Endothelial cell of umbilical vein (primary cell): ENCODE data around the gene CIAO3. TPM values are rescaled to one million over a fixed set of nuclear protein-coding genes. Genes with fewer than 3 reads are reported as not detected.

Source experiments
- BruUV-seq: library from RNA; stranded (reverse); fragments of 400-500 nt; replicated peaks from 2 replicates; lab custom pipeline; 2021; lab: Mats Ljungman, UMichigan
- CTCF ChIA-PET: fragments of 300-600, 350-600 bp; sonication (Branson Sonifier 250); formaldehyde crosslinking; loops from one replicate; lab custom pipeline; 2021; ENCODE audit warnings: antibody characterized with exemption, inconsistent platforms; lab: Charles Lee
- POLR2A ChIA-PET: fragments of 300-600, 350-600 bp; sonication (Branson Sonifier 250); formaldehyde crosslinking; loops from one replicate; lab custom pipeline; 2021; ENCODE audit warnings: antibody characterized with exemption, inconsistent platforms; lab: Charles Lee
- DNase-seq: peaks from one replicate; pipeline ENCODE4 v3.0.0-alpha.2; 2011; ENCODE audit warnings: low read depth, low spot score
- FAIRE-seq: peaks from 2 replicates; lab custom pipeline; 2011; peaks lifted over from hg19 to GRCh38; lab: Jason Lieb, UNC
- H2AFZ ChIP-seq: 2 replicates; pipeline ENCODE4 v1.6.0; 2012; ENCODE audit warnings: low read depth, low read length, control low read depth, inconsistent platforms
- H3K27ac ChIP-seq: 2 replicates; pipeline ENCODE4 v1.5.1; 2011; ENCODE audit warnings: low read depth, mild to moderate bottlenecking, control low read depth, low read length, moderate library complexity; ENCODE audit not compliant: insufficient read depth
- H3K27me3 ChIP-seq, 2 experiments: 2 replicates each; pipeline versions ENCODE4 v1.6.0 to v1.6.1; 2011; ENCODE audit warnings: low read length in 2 of 2, mixed read lengths in 1 of 2; ENCODE audit not compliant: control insufficient read depth in 2 of 2, insufficient read depth in 2 of 2
- H3K36me3 ChIP-seq, 2 experiments: 2 replicates in 1 of 2; 3 replicates in 1 of 2; pipeline ENCODE4 v1.5.1; 2011; ENCODE audit warnings: low read length in 2 of 2, mild to moderate bottlenecking in 1 of 2, moderate library complexity in 1 of 2; ENCODE audit not compliant: control insufficient read depth in 2 of 2, insufficient read depth in 2 of 2; ENCODE audit errors: extremely low read depth in 1 of 2
- H3K4me1 ChIP-seq: 3 replicates; pipeline ENCODE4 v1.5.1; 2011; ENCODE audit warnings: mild to moderate bottlenecking, low read length; ENCODE audit not compliant: control insufficient read depth, insufficient read depth; ENCODE audit errors: extremely low read depth
- H3K4me2 ChIP-seq: 2 replicates; pipeline ENCODE4 v1.6.1; 2011; ENCODE audit warnings: low read length, control low read depth, mixed read lengths; ENCODE audit not compliant: insufficient read depth
- H3K4me3 ChIP-seq, 3 experiments: fragments of 200-600 bp in 1 of 3; sonication (generic), shearing (Covaris generic) in 1 of 3; replicated peaks in 1 of 3; 2 replicates each; pipeline ENCODE4 v1.5.1; 2011 to 2016; ENCODE audit warnings: control low read depth in 3 of 3, low read length in 3 of 3, mild to moderate bottlenecking in 2 of 3, inconsistent platforms in 1 of 3, low read depth in 1 of 3, moderate library complexity in 1 of 3; ENCODE audit not compliant: insufficient read depth in 1 of 3
- H3K79me2 ChIP-seq: 2 replicates; pipeline ENCODE4 v1.6.0; 2012; ENCODE audit warnings: low read length, inconsistent platforms; ENCODE audit not compliant: control insufficient read depth, insufficient read depth
- H3K9ac ChIP-seq: replicated peaks from 2 replicates; pipeline ENCODE3; 2011; ENCODE audit warnings: low read length, control low read depth; ENCODE audit not compliant: insufficient read depth; ENCODE audit errors: extremely low read depth
- H3K9me1 ChIP-seq: replicated peaks from 3 replicates; pipeline ENCODE4 v1.6.0; 2011; ENCODE audit warnings: mild to moderate bottlenecking, low read length; ENCODE audit not compliant: control insufficient read depth, insufficient read depth; ENCODE audit errors: extremely low read depth
- H3K9me3 ChIP-seq: replicated peaks from 2 replicates; pipeline ENCODE4 v1.5.1; 2012; ENCODE audit warnings: low read length, inconsistent platforms; ENCODE audit not compliant: control insufficient read depth, insufficient read depth
- H4K20me1 ChIP-seq: replicated peaks from 2 replicates; pipeline ENCODE3; 2011; ENCODE audit warnings: mild to moderate bottlenecking, low read length; ENCODE audit not compliant: control insufficient read depth, insufficient read depth; ENCODE audit errors: extremely low read depth
- EZH2 ChIP-seq: IDR thresholded peaks from 2 replicates; pipeline ENCODE4 v1.6.1; 2012; ENCODE audit warnings: borderline replicate concordance, low read depth, mild to moderate bottlenecking, moderate library complexity, low read length, inconsistent platforms; ENCODE audit not compliant: severe bottlenecking
- FOS ChIP-seq: IDR thresholded peaks from 2 replicates; pipeline ENCODE4 v1.6.1; 2011; ENCODE audit warnings: mild to moderate bottlenecking, low read length, moderate library complexity, borderline replicate concordance; ENCODE audit not compliant: insufficient read depth
- GATA2 ChIP-seq: IDR thresholded peaks from 2 replicates; pipeline ENCODE4 v1.7.0; 2011; ENCODE audit warnings: low read depth, mild to moderate bottlenecking, moderate library complexity, mixed read lengths, low read length; ENCODE audit not compliant: insufficient read length, insufficient read depth
- JUN ChIP-seq: IDR thresholded peaks from 2 replicates; pipeline ENCODE4 v1.6.1; 2011; ENCODE audit warnings: borderline replicate concordance, low read depth; ENCODE audit not compliant: insufficient read length, insufficient read depth
- MYC ChIP-seq: IDR thresholded peaks from one replicate; pipeline ENCODE4 v1.6.1; 2011; ENCODE audit warnings: mild to moderate bottlenecking, low read depth, low read length
- POLR2A ChIP-seq: IDR thresholded peaks from 2 replicates; pipeline ENCODE4 v1.6.1; 2012; ENCODE audit warnings: low read depth, mild to moderate bottlenecking, control low read depth, low read length
- POLR2AphosphoS5 ChIP-seq: IDR thresholded peaks from 2 replicates; pipeline ENCODE4 v1.6.1; 2012; ENCODE audit warnings: low read depth, mild to moderate bottlenecking, control low read depth, low read length, moderate library complexity; ENCODE audit not compliant: insufficient read depth
- dilution Hi-C: fragments of 300-500 bp; cut with MboI; formaldehyde crosslinking; loops from one replicate; pipeline ENCODE4 v1.15.0; 2019; ENCODE audit warnings: low sequenced_read_pairs; ENCODE audit not compliant: extremely low pct_ligation_motif_present
- intact Hi-C: fragments of 100-400 bp; cut with micrococcal nuclease; formaldehyde crosslinking; loops from one replicate; pipeline ENCODE4 v1.10.0; 2022
- polyA plus RNA-seq, 4 experiments: library from polyadenylated mRNA; depleted of rRNA in 3 of 4; stranded (reverse) in 3 of 4; unstranded in 1 of 4; fragments of >200 nt; gene quantifications; 2 replicates each; pipeline versions ENCODE4 v1.2.1 to v1.2.3, GENCODE V29; 2011 to 2012; ENCODE audit warnings: missing spikeins in 1 of 4
- total RNA-seq: library from RNA; stranded (reverse); gene quantifications from 2 replicates; pipeline ENCODE4 v1.2.3, GENCODE V29; 2021
- TF ChIP-seq, protein P1 (sequence below): IDR thresholded peaks from 2 replicates; pipeline ENCODE4 v1.6.1; 2011; ENCODE audit not compliant: insufficient read depth, insufficient read length
- TF ChIP-seq, protein P2 (sequence below), 2 donors: IDR thresholded peaks; 1 replicate in 1 of 2; 2 replicates in 1 of 2; pipeline ENCODE4 v1.5.1; 2011; ENCODE audit warnings: low read length in 2 of 2, mild to moderate bottlenecking in 2 of 2, moderate library complexity in 2 of 2, control low read depth in 1 of 2, inconsistent platforms in 1 of 2, low read depth in 1 of 2; ENCODE audit not compliant: insufficient read depth in 1 of 2; ENCODE audit errors: extremely low read depth in 1 of 2

The CIAO3 gene
- total and polyA plus RNA-seq, 2 donors (not counting 3 experiments of a cell fraction or from before 2014, with no cell fraction given), result 23.1 to 33.8 TPM

DNA sequence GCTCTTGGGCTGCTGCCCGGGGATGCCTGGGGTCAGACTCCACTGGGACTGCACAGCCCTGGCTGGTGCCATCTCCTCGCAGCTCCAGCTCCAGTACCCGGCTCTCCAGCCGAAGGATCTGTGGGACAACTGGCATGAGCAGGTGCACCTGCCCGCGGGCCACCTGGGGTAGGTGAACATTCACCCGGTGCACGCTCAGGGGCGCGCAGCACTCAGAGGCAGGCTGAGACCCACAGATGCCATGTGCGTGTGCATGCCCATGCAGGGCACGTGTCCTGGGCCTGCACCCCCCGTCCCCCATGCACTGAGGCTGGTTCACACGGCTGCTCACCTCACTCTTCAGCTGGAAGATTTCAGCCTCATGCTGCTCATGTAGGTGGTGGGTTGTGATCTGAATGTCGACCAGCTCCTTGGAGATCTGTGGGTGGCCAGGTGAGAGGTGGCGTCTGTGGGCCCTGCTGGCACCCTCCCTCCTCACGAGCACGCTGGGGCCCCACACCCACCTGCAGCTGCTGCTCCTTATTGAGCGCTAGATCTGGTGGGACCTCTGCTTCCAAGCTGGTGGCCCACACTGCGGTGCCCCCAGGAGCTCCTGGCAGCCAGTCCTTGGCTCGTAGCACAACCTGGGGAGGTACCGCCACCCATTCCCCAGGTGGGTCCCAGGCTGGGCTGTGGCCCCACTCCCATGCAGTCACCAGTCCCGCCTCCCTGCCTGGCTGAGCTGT lies 15.2 kb downstream of the CIAO3 start:
- H3K27ac ChIP-seq, result no peak overlapping the region
- TF ChIP-seq EZH2 (no peak), JUN (no peak), MYC (no peak)
- TF ChIP-seq, protein P1, sequence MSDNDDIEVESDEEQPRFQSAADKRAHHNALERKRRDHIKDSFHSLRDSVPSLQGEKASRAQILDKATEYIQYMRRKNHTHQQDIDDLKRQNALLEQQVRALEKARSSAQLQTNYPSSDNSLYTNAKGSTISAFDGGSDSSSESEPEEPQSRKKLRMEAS, result no peak
- no peaks in the 10 kb centered on the region for H3K27me3 ChIP-seq
- ChIA-PET CTCF (interaction anchor here (1.4 to 5.7 kb wide), 4 partner anchors 10 to 63 kb away, joined by 3 to 34 read pairs (median 6); partner anchors contain the start of genes CHTF18, METRN and RPUSD1), POLR2A (no interaction called here)
- no peaks in the 10 kb centered on the region for H3K79me2 ChIP-seq
- no peak overlapping the region for H3K9ac ChIP-seq
- no peaks in the 10 kb centered on the region for H3K36me3 ChIP-seq
- no peaks in the 10 kb centered on the region for H3K9me3 ChIP-seq
- H3K4me1 ChIP-seq, result peaks cover 19% of the 10 kb centered on the region
- DNase-seq, result no peak
- no peak overlapping the region for H3K4me2 ChIP-seq
- no peak overlapping the region for H2AFZ ChIP-seq
- no peak for FAIRE-seq
- H4K20me1 ChIP-seq, result no peaks in the 10 kb centered on the region
- no TSS peak for BruUV-seq
- dilution Hi-C loops, result no loop called here
- intact Hi-C loops, result no loop called here
- H3K4me3 ChIP-seq, result no peak overlapping the region
- no peaks in the 10 kb centered on the region for H3K9me1 ChIP-seq

DNA sequence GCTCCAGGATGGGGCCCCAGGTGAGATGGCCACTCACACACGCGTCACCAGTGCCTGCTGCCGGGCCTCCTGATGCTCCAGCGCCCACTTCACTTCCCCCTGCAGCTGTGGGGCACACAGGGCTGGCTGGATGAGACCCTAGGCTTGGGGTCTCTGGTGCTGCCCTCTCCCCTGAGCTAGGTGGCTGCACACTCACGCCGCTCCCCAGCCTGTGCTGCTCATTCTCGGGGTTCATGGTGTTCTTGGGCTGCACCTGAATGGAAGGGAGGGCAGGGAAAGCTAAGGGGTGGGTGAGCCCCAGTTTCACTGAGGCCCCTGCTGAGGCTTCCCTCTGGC lies 15.8 kb downstream of the CIAO3 start:
- Histone ChIP-seq H3K4me2 (no peak overlapping the region), H3K9me1 (no peaks in the 10 kb centered on the region), H3K4me1 (peaks cover 25% of the 10 kb centered on the region), H3K27me3 (no peaks in the 10 kb centered on the region), H2AFZ (no peak overlapping the region), H3K9ac (no peak overlapping the region), H3K27ac (no peak overlapping the region), H3K36me3 (no peaks in the 10 kb centered on the region), H3K4me3 (no peak overlapping the region), H3K79me2 (no peaks in the 10 kb centered on the region), H4K20me1 (no peaks in the 10 kb centered on the region), H3K9me3 (no peaks in the 10 kb centered on the region)
- dilution Hi-C loops (no loop called here), intact Hi-C loops (no loop called here)
- FAIRE-seq (no peak), DNase-seq (no peak)
- ChIA-PET POLR2A (no interaction called here), CTCF (interaction anchor here (1.4 to 5.7 kb wide), 4 partner anchors 9 to 63 kb away, joined by 3 to 34 read pairs (median 6); partner anchors contain the start of genes CHTF18, METRN and RPUSD1)
- TF ChIP-seq MYC, result no peak
- TF ChIP-seq EZH2, result no peak
- no peak for TF ChIP-seq POLR2A
- no peak for TF ChIP-seq JUN
- no peak for TF ChIP-seq POLR2AphosphoS5
- TF ChIP-seq, protein P2, sequence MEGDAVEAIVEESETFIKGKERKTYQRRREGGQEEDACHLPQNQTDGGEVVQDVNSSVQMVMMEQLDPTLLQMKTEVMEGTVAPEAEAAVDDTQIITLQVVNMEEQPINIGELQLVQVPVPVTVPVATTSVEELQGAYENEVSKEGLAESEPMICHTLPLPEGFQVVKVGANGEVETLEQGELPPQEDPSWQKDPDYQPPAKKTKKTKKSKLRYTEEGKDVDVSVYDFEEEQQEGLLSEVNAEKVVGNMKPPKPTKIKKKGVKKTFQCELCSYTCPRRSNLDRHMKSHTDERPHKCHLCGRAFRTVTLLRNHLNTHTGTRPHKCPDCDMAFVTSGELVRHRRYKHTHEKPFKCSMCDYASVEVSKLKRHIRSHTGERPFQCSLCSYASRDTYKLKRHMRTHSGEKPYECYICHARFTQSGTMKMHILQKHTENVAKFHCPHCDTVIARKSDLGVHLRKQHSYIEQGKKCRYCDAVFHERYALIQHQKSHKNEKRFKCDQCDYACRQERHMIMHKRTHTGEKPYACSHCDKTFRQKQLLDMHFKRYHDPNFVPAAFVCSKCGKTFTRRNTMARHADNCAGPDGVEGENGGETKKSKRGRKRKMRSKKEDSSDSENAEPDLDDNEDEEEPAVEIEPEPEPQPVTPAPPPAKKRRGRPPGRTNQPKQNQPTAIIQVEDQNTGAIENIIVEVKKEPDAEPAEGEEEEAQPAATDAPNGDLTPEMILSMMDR (IDR thresholded peaks at IDR 0.05; ENCODE audit: extremely low read depth in 1 of 2, insufficient read depth in 1 of 2, low read depth in 1 of 2, low read length in 2 of 2), result no peak
- TF ChIP-seq FOS, result no peak
- no peak for TF ChIP-seq GATA2
- TF ChIP-seq, protein P1, result no peak
- no TSS peak for BruUV-seq
